NT2/D1 (cell line): ENCODE measurements around the gene PPARA.

Experiments used
- DNase-seq: peaks from one replicate; pipeline ENCODE4 v3.0.0-alpha.2; 2011; ENCODE audit warnings: low read depth, low spot score
- H3K27me3 ChIP-seq: 2 replicates; pipeline ENCODE4 v1.6.0; 2011; ENCODE audit warnings: mild to moderate bottlenecking; ENCODE audit not compliant: insufficient read length, insufficient read depth
- H3K36me3 ChIP-seq: 2 replicates; pipeline ENCODE4 v1.6.1; 2011; ENCODE audit warnings: mild to moderate bottlenecking, low read length, mixed read lengths; ENCODE audit not compliant: insufficient read depth, insufficient read length
- H3K4me1 ChIP-seq: 2 replicates; pipeline ENCODE4 v1.5.1; 2011; ENCODE audit not compliant: insufficient read depth, insufficient read length
- H3K4me3 ChIP-seq: 2 replicates; pipeline ENCODE4 v1.5.1; 2011; ENCODE audit warnings: low read depth; ENCODE audit not compliant: insufficient read length
- H3K9ac ChIP-seq: 2 replicates; pipeline ENCODE4 v1.6.0; 2011; ENCODE audit warnings: low read depth; ENCODE audit not compliant: insufficient read length
- H3K9me3 ChIP-seq: 2 replicates; pipeline ENCODE4 v1.5.1; 2011; ENCODE audit warnings: mild to moderate bottlenecking, low read length; ENCODE audit not compliant: insufficient read depth
- SUZ12 ChIP-seq: IDR thresholded peaks from 2 replicates; pipeline ENCODE4 v1.6.1; 2011; ENCODE audit not compliant: insufficient read length, insufficient read depth; ENCODE audit errors: extremely low read depth
- YY1 ChIP-seq: IDR thresholded peaks from 2 replicates; pipeline ENCODE4 v1.6.1; 2011; ENCODE audit not compliant: insufficient read length, insufficient read depth
- ZNF274 ChIP-seq: IDR thresholded peaks from 2 replicates; pipeline ENCODE4 v1.6.1; 2011; ENCODE audit warnings: mild to moderate bottlenecking, low read depth, low read length

Gene PPARA

DNA sequence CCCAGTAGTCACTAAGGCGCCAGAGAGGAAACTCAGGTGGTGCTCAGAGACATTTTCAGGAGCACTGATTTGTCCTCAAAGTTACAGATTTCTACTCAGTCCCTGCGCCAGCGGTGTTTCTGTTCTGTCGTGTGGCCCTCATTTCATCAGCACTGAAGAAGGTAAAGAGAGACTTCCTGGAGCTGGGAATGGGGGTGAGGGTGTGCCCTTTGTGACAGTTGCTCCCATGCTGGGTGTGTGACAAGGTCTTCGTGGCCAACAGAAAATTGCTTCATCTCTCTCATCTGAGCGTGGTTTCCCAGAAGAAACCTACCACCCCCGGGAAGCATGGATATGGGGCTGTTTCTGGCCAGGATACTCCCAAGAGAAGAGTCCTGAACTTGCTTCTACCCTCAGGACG, 2.0 kb upstream of the PPARA start:
- TF ChIP-seq SUZ12 (no peak), YY1 (no peak), ZNF274 (no peak)
- H3K27me3 ChIP-seq = peaks cover 50% of the 10 kb centered on the region

GRCh38 chr22:46148816-46149511, 1.4 kb upstream of the PPARA start:
- H3K9me3 ChIP-seq = no peaks in the 10 kb centered on the region
- H3K4me1 ChIP-seq = peaks cover 15% of the 10 kb centered on the region
- peak overlapping the region; percentile 70 for H3K9ac ChIP-seq
- H3K36me3 ChIP-seq = no peaks in the 10 kb centered on the region
- DNase-seq = no peak
- TF ChIP-seq ZNF274 (no peak), SUZ12 (no peak), YY1 (no peak)
- peaks cover 50% of the 10 kb centered on the region for H3K27me3 ChIP-seq
- H3K4me3 ChIP-seq = peak overlapping the region; percentile 51

More for the DNA sequence above, 2.0 kb upstream of the PPARA start:
- Histone ChIP-seq H3K36me3 (no peaks in the 10 kb centered on the region), H3K9me3 (no peaks in the 10 kb centered on the region), H3K9ac (peak overlapping the region; percentile 13), H3K4me3 (no peak overlapping the region), H3K4me1 (peaks cover 15% of the 10 kb centered on the region)
- no peak for DNase-seq

- Histone ChIP-seq H3K4me1 (peaks cover 15% of the 10 kb centered on the region), H3K9ac (peak overlapping the region; percentile 70), H3K27me3 (peaks cover 50% of the 10 kb centered on the region), H3K9me3 (no peaks in the 10 kb centered on the region), H3K36me3 (no peaks in the 10 kb centered on the region), H3K4me3 (peak overlapping the region; percentile 51)
- TF ChIP-seq YY1 (no peak), SUZ12 (no peak), ZNF274 (no peak)
- DNase-seq = no peak
Measured at GRCh38 chr22:46149512-46150033, 753 bp upstream of the PPARA start.

- DNase-seq = no peak
- TF ChIP-seq ZNF274 (no peak), SUZ12 (no peak)
- H3K36me3 ChIP-seq = no peaks in the 10 kb centered on the region
- peak overlapping the region; percentile 72 for H3K4me3 ChIP-seq
- no peaks in the 10 kb centered on the region for H3K9me3 ChIP-seq
- peaks cover 15% of the 10 kb centered on the region for H3K4me1 ChIP-seq
- peak overlapping the region; percentile 79 for H3K9ac ChIP-seq
- H3K27me3 ChIP-seq = peaks cover 48% of the 10 kb centered on the region
Measured at GRCh38 chr22:46150655-46151477, 540 bp downstream of the PPARA start.

- DNase-seq = no peak
- no peaks in the 10 kb centered on the region for H3K36me3 ChIP-seq
- H3K4me1 ChIP-seq = peaks cover 1% of the 10 kb centered on the region
- TF ChIP-seq ZNF274 = no peak
- H3K4me3 ChIP-seq = no peak overlapping the region
- H3K9ac ChIP-seq = no peak overlapping the region
- H3K27me3 ChIP-seq = peaks cover 34% of the 10 kb centered on the region
- no peaks in the 10 kb centered on the region for H3K9me3 ChIP-seq
Measured at GRCh38 chr22:46153930-46154329, 3.6 kb downstream of the PPARA start.

DNA sequence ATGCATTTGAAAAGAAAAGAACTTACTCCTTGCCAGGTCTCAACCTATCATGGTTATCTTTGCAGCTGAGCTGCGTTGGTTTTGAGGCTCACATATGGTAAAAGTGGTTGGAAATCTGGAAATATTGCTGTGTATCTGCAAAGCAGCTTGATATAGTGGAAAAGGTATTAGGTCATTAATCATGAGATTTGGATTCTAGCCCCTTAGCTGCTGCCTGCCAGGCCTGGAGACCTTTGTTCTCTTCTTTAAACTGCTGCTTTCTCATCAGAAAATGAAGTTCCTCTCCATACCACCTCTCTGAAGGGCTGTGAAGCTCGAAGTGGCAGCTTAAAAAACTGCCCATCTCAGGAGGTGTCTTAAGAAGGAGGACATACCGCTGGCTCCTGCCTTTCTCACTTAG, 5.7 kb downstream of the PPARA start:
- no peak for DNase-seq
- H3K36me3 ChIP-seq = no peaks in the 10 kb centered on the region
- H3K4me1 ChIP-seq = no peaks in the 10 kb centered on the region
- H3K9me3 ChIP-seq = no peaks in the 10 kb centered on the region
- no peak overlapping the region for H3K4me3 ChIP-seq
- TF ChIP-seq YY1 (no peak), ZNF274 (no peak), SUZ12 (no peak)
- no peak overlapping the region for H3K9ac ChIP-seq
- H3K27me3 ChIP-seq = peaks cover 18% of the 10 kb centered on the region

DNA sequence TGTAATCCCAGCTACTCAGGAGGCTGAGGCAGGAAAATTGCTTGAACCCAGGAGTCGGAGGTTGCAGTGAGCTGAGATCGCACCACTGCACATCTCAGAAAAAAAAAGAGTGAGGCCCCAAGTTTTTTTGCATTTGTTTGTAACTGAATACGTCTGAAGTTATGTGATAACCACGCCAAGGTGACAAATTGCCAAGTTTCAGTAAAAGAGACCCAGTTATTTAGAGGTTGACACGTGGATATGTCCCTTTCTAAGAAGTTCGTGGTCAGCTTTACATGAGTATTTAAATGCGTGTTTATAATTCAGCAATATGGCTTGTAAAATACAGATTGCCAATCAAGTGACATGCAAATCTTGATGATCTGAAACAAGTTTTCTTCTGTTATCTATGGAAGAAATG, 8.0 kb downstream of the PPARA start:
- no peaks in the 10 kb centered on the region for H3K27me3 ChIP-seq
- no peak overlapping the region for H3K4me3 ChIP-seq
- DNase-seq = no peak
- no peaks in the 10 kb centered on the region for H3K36me3 ChIP-seq
- no peaks in the 10 kb centered on the region for H3K4me1 ChIP-seq
- TF ChIP-seq ZNF274 = no peak
- no peak for TF ChIP-seq YY1
- TF ChIP-seq SUZ12 = no peak
- H3K9me3 ChIP-seq = no peaks in the 10 kb centered on the region
- no peak overlapping the region for H3K9ac ChIP-seq
